Measurements from ENCODE around the gene COL11A2.

DNA sequence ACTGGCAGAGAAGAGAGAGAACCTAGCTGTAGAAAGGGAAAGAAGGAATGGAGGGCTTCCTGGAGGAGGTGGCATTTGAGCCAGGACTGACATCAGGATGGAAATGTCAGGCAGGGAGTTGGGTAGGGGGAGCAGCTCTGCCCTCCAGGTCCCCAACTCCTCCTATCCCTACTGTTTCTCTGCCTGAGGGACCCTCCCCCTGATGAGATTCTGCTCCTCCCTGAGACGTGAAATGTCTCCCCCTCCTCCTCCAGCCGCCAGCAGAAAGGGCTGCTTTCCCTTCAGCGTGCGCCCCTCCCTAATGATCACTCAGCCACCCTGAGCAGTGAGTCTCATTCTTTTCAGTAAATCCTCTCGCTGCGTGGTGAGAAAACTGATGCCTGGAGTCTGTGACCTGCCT lies 75.8 kb downstream of the COL11A2 start:
- TF ChIP-seq, protein P1, sequence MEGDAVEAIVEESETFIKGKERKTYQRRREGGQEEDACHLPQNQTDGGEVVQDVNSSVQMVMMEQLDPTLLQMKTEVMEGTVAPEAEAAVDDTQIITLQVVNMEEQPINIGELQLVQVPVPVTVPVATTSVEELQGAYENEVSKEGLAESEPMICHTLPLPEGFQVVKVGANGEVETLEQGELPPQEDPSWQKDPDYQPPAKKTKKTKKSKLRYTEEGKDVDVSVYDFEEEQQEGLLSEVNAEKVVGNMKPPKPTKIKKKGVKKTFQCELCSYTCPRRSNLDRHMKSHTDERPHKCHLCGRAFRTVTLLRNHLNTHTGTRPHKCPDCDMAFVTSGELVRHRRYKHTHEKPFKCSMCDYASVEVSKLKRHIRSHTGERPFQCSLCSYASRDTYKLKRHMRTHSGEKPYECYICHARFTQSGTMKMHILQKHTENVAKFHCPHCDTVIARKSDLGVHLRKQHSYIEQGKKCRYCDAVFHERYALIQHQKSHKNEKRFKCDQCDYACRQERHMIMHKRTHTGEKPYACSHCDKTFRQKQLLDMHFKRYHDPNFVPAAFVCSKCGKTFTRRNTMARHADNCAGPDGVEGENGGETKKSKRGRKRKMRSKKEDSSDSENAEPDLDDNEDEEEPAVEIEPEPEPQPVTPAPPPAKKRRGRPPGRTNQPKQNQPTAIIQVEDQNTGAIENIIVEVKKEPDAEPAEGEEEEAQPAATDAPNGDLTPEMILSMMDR (IDR thresholded peaks at IDR 0.05): no peak
- no peak for TF ChIP-seq POLR2A (IDR thresholded peaks at IDR 0.05)

All from lower leg skin (tissue), 3 donors.